Fibroblast of skin of right biceps (primary cell): Measurements from ENCODE around the gene FKRP.
"Not testable (repeated sequence)": the region's sequence is repeated elsewhere in the genome, so short reads cannot be mapped to it uniquely, and the experiment has no call there.

ENCODE experiments used
- DNase-seq: peaks from one replicate; pipeline ENCODE4 v3.0.0-alpha.2; 2013

FKRP gene

GRCh38 chr19:46759817-46760333 is 14.0 kb downstream of the FKRP start:
- DNase-seq, result peak; percentile 97

DNA sequence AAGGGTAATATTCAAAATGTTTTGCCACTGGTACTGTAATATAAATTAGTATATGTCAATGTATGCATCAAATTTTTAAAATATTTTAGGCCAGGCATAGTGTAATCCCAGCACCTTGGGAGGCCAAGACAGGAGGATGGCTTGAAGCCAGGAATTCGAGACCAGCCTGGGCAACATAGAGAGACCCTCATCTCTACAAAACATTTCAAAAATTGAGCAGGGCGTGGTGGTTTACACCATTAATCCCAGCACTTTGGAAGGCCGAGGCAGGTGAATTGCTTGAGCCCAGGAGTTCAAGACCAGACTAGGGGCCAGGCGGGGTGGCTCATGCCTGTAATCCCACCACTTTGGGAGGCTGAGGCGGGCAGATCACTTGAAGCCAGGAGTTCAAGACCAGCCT is 14.5 kb downstream of the FKRP start:
- DNase-seq, result no peak

GRCh38 chr19:46760897-46761296 is 15.0 kb downstream of the FKRP start:
- DNase-seq, result not testable (repeated sequence)

GRCh38 chr19:46761418-46761831 is 15.6 kb downstream of the FKRP start:
- DNase-seq, result peak; percentile 57

- no peak for DNase-seq
Observed at GRCh38 chr19:46762245-46762890, 16.5 kb downstream of the FKRP start.

- DNase-seq, result no peak
Observed at GRCh38 chr19:46764817-46765291, 19.0 kb downstream of the FKRP start.

- no peak for DNase-seq
Observed at GRCh38 chr19:46766569-46767317, 20.9 kb downstream of the FKRP start.

- DNase-seq, result not testable (repeated sequence)
Observed at GRCh38 chr19:46768746-46769145, 22.9 kb downstream of the FKRP start.

- DNase-seq, result peak; percentile 45
Observed at GRCh38 chr19:46772170-46773017, 26.5 kb downstream of the FKRP start.

DNA sequence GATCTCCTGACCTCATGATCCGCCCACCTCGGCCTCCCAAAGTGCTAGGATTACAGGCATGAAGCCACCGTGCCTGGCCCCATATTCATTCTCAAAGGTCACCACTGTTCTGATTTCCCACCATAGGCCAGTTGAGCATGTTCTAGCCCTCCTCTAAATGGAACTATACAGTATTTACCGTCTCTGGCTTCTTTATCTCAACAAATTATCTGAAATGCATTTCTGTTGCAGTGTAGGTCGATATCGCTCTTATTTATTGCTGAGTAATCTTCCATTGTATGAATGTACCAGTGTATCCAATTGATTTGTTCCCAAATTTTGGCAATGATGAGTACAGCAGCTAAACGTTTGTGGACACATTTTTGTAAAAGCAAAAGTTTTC is 27.2 kb downstream of the FKRP start:
- DNase-seq, result no peak

DNA sequence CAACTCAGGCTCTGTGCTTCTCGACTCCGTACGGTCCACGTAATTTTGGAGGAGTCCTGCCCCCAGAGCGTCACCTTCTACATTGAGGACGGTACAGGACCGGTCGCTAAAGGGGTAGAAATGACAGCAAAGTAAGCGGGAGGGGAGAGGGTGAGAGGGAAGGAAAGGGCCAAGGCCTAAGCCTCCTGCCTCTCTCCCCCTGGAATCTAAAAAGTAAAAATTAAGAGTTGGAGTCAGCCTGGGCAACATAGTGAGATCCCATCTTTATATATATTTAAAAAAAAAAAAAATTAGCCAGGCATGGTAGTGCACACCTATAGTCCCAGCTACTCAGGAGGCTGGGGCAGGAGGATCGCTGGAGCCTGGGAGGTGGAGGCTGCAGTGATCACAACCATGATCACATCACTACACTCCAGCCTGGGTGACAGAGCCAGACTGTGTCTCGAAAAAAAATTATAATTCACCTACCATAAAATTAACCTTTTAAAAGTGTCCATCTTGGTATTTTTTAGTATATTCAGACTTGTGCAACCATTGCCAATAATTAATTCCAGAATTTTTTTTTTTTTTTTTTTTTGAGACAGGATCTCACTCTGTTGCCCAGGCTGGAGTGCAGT is 29.9 kb downstream of the FKRP start:
- DNase-seq, result no peak

GRCh38 chr19:46776927-46777911 is 31.4 kb downstream of the FKRP start:
- DNase-seq, result no peak

DNA sequence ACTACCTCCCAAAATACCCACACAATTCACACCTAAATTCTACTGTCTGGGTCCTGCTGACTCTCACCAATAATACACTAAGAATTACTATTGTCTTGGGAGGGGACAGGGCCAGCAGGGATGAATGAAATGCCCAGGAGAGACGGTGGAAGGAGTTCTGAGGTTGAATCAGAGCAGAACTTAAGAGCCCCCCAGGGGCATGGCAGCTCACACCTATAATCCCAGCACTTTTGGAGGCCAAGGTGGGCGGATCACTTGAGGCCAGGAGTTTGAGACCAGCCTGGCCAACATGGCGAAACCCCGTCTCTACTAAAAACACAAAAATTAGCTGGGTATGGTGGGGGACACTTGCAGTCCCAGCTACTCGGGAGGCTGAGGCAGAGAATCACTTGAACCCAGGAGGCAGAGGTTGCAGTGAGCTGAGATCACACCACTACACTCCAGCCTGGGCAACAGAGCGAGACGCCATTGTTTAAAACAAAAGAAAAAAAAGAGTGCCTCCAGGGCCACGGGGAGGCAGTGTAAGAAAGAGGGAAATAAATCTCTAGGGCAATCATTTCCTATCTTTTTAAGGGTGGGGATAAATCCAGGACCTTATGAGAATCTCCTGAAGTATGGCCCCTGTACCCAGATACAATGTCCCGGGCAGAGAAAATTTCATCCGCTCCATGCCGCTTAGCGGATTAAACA is 32.2 kb downstream of the FKRP start:
- DNase-seq, result not testable (repeated sequence)

- DNase-seq, result no peak
Observed at GRCh38 chr19:46782355-46783019, 36.6 kb downstream of the FKRP start.

- DNase-seq, result no peak
Observed at GRCh38 chr19:46783670-46784069, 37.8 kb downstream of the FKRP start.

GRCh38 chr19:46784262-46785053 is 38.6 kb downstream of the FKRP start:
- peak; percentile 97 for DNase-seq

DNA sequence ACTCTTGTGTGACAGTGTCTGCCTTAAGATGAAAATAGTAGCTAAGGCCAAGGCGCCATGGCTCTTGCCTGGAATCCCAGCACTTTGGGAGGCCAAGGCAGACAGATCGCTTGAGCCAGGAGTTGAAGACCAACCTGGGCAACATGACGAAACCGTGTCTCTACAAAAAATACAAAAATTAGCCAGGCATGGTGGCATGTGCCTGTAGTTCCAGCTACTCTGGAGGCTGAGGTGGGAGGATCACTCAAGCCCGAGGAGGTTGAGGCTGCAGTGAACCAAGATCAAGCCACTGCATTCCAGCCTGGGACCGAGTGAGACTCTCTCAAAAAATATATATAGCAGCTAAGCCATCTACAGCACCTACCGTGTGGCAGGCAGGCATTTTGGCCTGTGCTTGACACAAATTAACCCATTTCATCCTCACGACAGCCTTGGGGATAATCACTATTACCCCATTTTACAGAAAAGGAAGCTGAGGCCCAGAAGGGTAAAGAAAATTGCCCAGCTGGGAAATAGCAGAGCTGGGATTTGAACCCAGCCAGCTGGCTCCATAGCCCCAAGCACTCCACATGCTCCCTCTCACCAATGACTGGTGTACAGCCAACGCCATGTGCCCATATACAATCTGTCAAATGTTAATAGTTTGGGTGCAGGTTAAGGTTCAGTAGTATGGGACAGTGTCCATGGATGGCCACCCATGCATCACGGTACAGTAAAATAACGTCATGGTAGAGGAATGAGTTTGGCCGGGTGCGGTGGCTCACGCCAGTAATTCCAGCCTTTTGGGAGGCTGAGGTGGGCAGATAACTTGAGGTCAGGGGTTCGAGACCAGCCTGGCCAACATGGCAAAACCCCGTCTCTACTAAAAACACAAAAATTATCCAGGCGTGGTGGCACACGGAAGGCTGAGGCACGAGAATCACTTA is 39.5 kb downstream of the FKRP start:
- DNase-seq, result no peak

DNA sequence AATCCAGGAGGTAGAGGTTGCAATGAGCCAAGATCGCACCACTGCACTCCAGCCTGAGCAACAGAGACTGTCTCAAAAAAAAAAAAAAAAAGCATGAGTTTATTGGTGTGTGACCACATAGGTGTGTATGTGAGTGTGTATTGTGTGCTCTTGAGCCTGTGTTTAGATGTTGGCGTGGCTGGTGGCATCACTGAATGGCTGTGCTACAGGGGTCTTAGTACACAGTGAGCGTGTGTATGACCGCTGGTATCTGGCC is 40.1 kb downstream of the FKRP start:
- DNase-seq, result no peak
